ENCODE measurements around the gene FIBIN.
A peak's percentile ranks its signal among the peaks of the same experiment; 100 is the strongest.

The FIBIN gene

GRCh38 chr11:27002838-27003237, 8.9 kb downstream of the FIBIN start:
- Histone ChIP-seq H3K9me3 (no peaks in the 10 kb centered on the region), H3K4me1 (peaks cover 0 to 37% (median 7%) of the 10 kb centered on the region in 4 donors), H3K4me3 (no peak overlapping the region), H3K36me3 (peaks cover 0 to 4% (median 0%) of the 10 kb centered on the region in 3 donors), H3K27ac (no peak overlapping the region), H3K27me3 (no peaks in the 10 kb centered on the region)
- no peak for DNase-seq
- no peak for TF ChIP-seq CTCF (IDR thresholded peaks at IDR 0.05)
- intact Hi-C loops (cut with DNase I; ENCODE audit: low total_unique reads) = loop anchor here (10.0 kb wide), 1 partner anchor 238 kb away; no protein-coding TSS in a partner anchor

- no peak for TF ChIP-seq CTCF (IDR thresholded peaks at IDR 0.05)
- peaks cover 0 to 25% (median 7%) of the 10 kb centered on the region in 4 donors for H3K4me1 ChIP-seq
- no peaks in the 10 kb centered on the region for H3K9me3 ChIP-seq
Observed at GRCh38 chr11:27004103-27004502, 10.2 kb downstream of the FIBIN start.

GRCh38 chr11:27008811-27009535, 15.1 kb downstream of the FIBIN start:
- no peaks in the 10 kb centered on the region for H3K9me3 ChIP-seq
- peaks cover 0 to 25% (median 13%) of the 10 kb centered on the region in 4 donors for H3K4me1 ChIP-seq
- H3K36me3 ChIP-seq = no peaks in the 10 kb centered on the region
- TF ChIP-seq CTCF (IDR thresholded peaks at IDR 0.05) = no peak
- no peaks in the 10 kb centered on the region for H3K27me3 ChIP-seq
- intact Hi-C loops (cut with DNase I; ENCODE audit: low total_unique reads) = loop anchor here (10.0 kb wide), 1 partner anchor 244 kb away; no protein-coding TSS in a partner anchor
- no peak overlapping the region for H3K27ac ChIP-seq
- no peak overlapping the region for H3K4me3 ChIP-seq
- no peak for DNase-seq

More at GRCh38 chr11:27004103-27004502, 10.2 kb downstream of the FIBIN start:
- Histone ChIP-seq H3K36me3 (peaks cover 0 to 4% (median 0%) of the 10 kb centered on the region in 3 donors), H3K4me3 (no peak overlapping the region), H3K27me3 (no peaks in the 10 kb centered on the region), H3K27ac (no peak overlapping the region)
- no peak for DNase-seq
- intact Hi-C loops (cut with DNase I; ENCODE audit: low total_unique reads) = loop anchor here (10.0 kb wide), 1 partner anchor 239 kb away; no protein-coding TSS in a partner anchor

GRCh38 chr11:27011560-27012233, 17.8 kb downstream of the FIBIN start:
- TF ChIP-seq CTCF (IDR thresholded peaks at IDR 0.05) = no peak
- Histone ChIP-seq H3K4me1 (peaks cover 0 to 30% (median 14%) of the 10 kb centered on the region in 4 donors), H3K27me3 (no peaks in the 10 kb centered on the region), H3K9me3 (no peaks in the 10 kb centered on the region), H3K36me3 (no peaks in the 10 kb centered on the region), H3K4me3 (no peak overlapping the region), H3K27ac (peak overlapping the region; percentile 50 to 54)
- intact Hi-C loops (cut with DNase I; ENCODE audit: low total_unique reads) = no loop called here
- DNase-seq = no peak

- Histone ChIP-seq H3K4me1 (peaks cover 0 to 30% (median 14%) of the 10 kb centered on the region in 4 donors), H3K27me3 (no peaks in the 10 kb centered on the region), H3K4me3 (no peak overlapping the region), H3K36me3 (no peaks in the 10 kb centered on the region), H3K27ac (peak overlapping the region; percentile 50 to 54), H3K9me3 (no peaks in the 10 kb centered on the region)
- intact Hi-C loops (cut with DNase I; ENCODE audit: low total_unique reads) = no loop called here
- no peak for TF ChIP-seq CTCF (IDR thresholded peaks at IDR 0.05)
- no peak for DNase-seq
Observed at GRCh38 chr11:27012234-27012921, 18.5 kb downstream of the FIBIN start.

Measured in tibial artery (tissue), 4 donors.